Measurements from ENCODE around the gene ARL2BP.
"Not testable (repeated sequence)": the region's sequence is repeated elsewhere in the genome, so short reads cannot be mapped to it uniquely, and the experiment has no call there.

GRCh38 chr16:57200926-57201325 lies 44.1 kb upstream of the ARL2BP start:
- not testable (repeated sequence) for TF ChIP-seq FOSL1 (tag; conservative IDR thresholded peaks at IDR 0.05); XRCC4 (IDR thresholded peaks at IDR 0.05; ENCODE audit: extremely low read depth, insufficient read depth, insufficient read length); CTCF (IDR thresholded peaks at IDR 0.05 in 2 of 3, conservative IDR thresholded peaks at IDR 0.05 in 1 of 3; ENCODE audit: insufficient read depth in 2 of 3, low read depth in 1 of 3, low read length in 3 of 3)

Measured in K562 (cell line).